Keratinocyte (primary cell): ENCODE data around the gene KDM5B. TPM values are rescaled to one million over a fixed set of nuclear protein-coding genes. Genes with fewer than 3 reads are reported as not detected.

Source experiments
- DNase-seq: peaks from one replicate; pipeline ENCODE4 v3.0.0-alpha.2; 2011; ENCODE audit warnings: low read depth, missing footprints, low spot score
- FAIRE-seq: peaks from 2 replicates; lab custom pipeline; 2011; peaks lifted over from hg19 to GRCh38; lab: Jason Lieb, UNC
- H2AFZ ChIP-seq: 2 replicates; pipeline ENCODE4 v1.6.0; 2012; ENCODE audit warnings: low read length, control low read depth, inconsistent platforms; ENCODE audit not compliant: control insufficient read depth
- H3K27ac ChIP-seq: 2 replicates; pipeline ENCODE4 v1.5.1; 2011; ENCODE audit warnings: low read length; ENCODE audit not compliant: control insufficient read depth, insufficient read depth
- H3K27me3 ChIP-seq: 3 replicates; pipeline ENCODE4 v1.6.0; 2011; ENCODE audit warnings: low read length; ENCODE audit not compliant: control insufficient read depth, insufficient read depth; ENCODE audit errors: extremely low read depth
- H3K36me3 ChIP-seq, 2 experiments: 2 replicates in 1 of 2; 3 replicates in 1 of 2; pipeline ENCODE4 v1.5.1; 2011; ENCODE audit warnings: low read length in 2 of 2, mild to moderate bottlenecking in 1 of 2; ENCODE audit not compliant: control insufficient read depth in 2 of 2, insufficient read depth in 2 of 2; ENCODE audit errors: extremely low read depth in 1 of 2
- H3K4me1 ChIP-seq: 3 replicates; pipeline ENCODE4 v1.5.1; 2011; ENCODE audit warnings: low read length; ENCODE audit not compliant: control insufficient read depth, insufficient read depth; ENCODE audit errors: extremely low read depth
- H3K4me2 ChIP-seq: 3 replicates; pipeline ENCODE4 v1.6.0; 2011; ENCODE audit warnings: low read depth, low read length; ENCODE audit not compliant: control insufficient read depth, insufficient read depth; ENCODE audit errors: extremely low read depth
- H3K4me3 ChIP-seq, 3 experiments: fragments of 200-600 bp in 1 of 3; sonication (generic) in 1 of 3; 2 replicates in 2 of 3; 3 replicates in 1 of 3; pipeline ENCODE4 v1.5.1; 2011 to 2016; ENCODE audit warnings: low read length in 3 of 3, mild to moderate bottlenecking in 3 of 3, control low read depth in 2 of 3, inconsistent platforms in 1 of 3, low read depth in 1 of 3, mixed read lengths in 1 of 3, mixed run types in 1 of 3, moderate library complexity in 1 of 3; ENCODE audit not compliant: control insufficient read depth in 2 of 3, insufficient read depth in 2 of 3; ENCODE audit errors: extremely low read depth in 1 of 3
- H3K79me2 ChIP-seq: 2 replicates; pipeline ENCODE4 v1.6.0; 2012; ENCODE audit warnings: low read length; ENCODE audit not compliant: control insufficient read depth, insufficient read depth
- H3K9ac ChIP-seq: 3 replicates; pipeline ENCODE4 v1.6.0; 2011; ENCODE audit warnings: low read length; ENCODE audit not compliant: control insufficient read depth, insufficient read depth; ENCODE audit errors: extremely low read depth
- H3K9me1 ChIP-seq: 3 replicates; pipeline ENCODE4 v1.6.0; 2011; ENCODE audit warnings: low read length; ENCODE audit not compliant: control insufficient read depth, insufficient read depth; ENCODE audit errors: extremely low read depth
- H3K9me3 ChIP-seq: 2 replicates; pipeline ENCODE4 v1.5.1; 2012; ENCODE audit warnings: low read depth, low read length; ENCODE audit not compliant: control insufficient read depth
- H4K20me1 ChIP-seq: 3 replicates; pipeline ENCODE4 v1.6.0; 2011; ENCODE audit warnings: low read length; ENCODE audit not compliant: control insufficient read depth, insufficient read depth; ENCODE audit errors: extremely low read depth
- EZH2 ChIP-seq: IDR thresholded peaks from one replicate; pipeline ENCODE4 v1.6.1; 2012; ENCODE audit warnings: inconsistent platforms, mild to moderate bottlenecking, low read length, moderate library complexity
- dilution Hi-C: fragments of 300-500 bp; cut with MboI; formaldehyde crosslinking; loops from one replicate; pipeline ENCODE4 v1.7.0; 2020; ENCODE audit warnings: low sequenced_read_pairs; ENCODE audit not compliant: extremely low pct_ligation_motif_present
- polyA plus RNA-seq, 5 experiments: library from polyadenylated mRNA; depleted of rRNA in 3 of 5; stranded (reverse) in 3 of 5; stranded (forward) in 1 of 5; unstranded in 1 of 5; fragments of >200 nt; gene quantifications; 1 replicate in 1 of 5; 2 replicates in 3 of 5; 3 replicates in 1 of 5; pipeline versions ENCODE4 v1.2.1 to v1.2.3, GENCODE V29; 2011 to 2012; ENCODE audit warnings: missing spikeins in 2 of 5, low read depth in 1 of 5, low replicate concordance in 1 of 5
- TF ChIP-seq, protein P1 (sequence below), 3 experiments: IDR thresholded peaks in 1 of 3; conservative IDR thresholded peaks in 1 of 3; optimal IDR thresholded peaks in 1 of 3; 2 replicates in 2 of 3; 3 replicates in 1 of 3; pipeline versions ENCODE3 to v1.5.1; 2011; ENCODE audit warnings: low read length in 3 of 3, mild to moderate bottlenecking in 3 of 3, moderate library complexity in 2 of 3, control low read depth in 1 of 3, inconsistent platforms in 1 of 3; ENCODE audit not compliant: insufficient read depth in 2 of 3; ENCODE audit errors: extremely low read depth in 1 of 3

KDM5B gene
- polyA plus RNA-seq, 1 donor (not counting 4 experiments of a cell fraction or from before 2014, with no cell fraction given): 60.1 TPM

DNA sequence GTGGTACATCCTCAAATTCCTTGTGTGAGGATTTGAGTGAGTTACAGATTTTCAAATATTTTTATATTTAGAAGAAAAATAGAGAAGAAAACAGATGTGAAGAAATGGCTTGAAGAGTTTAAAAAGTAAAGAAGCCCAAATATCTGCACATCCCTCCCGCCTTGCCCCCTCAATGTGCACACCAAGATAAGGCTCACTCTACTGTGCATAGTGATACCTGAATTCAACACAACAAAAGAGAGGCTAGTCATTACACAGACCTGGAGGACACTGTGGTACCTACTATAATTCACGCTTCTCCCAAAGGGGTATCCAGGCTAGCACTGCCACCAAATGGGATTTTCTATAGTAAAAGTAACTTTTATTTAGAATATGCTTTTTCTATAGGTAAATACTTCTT lies 53.9 kb downstream of the KDM5B start:
- H3K4me3 ChIP-seq: no peak overlapping the region
- H3K9me3 ChIP-seq: no peaks in the 10 kb centered on the region
- no peaks in the 10 kb centered on the region for H3K9me1 ChIP-seq
- H3K79me2 ChIP-seq: no peaks in the 10 kb centered on the region
- dilution Hi-C loops: no loop called here
- no peak overlapping the region for H2AFZ ChIP-seq
- no peaks in the 10 kb centered on the region for H4K20me1 ChIP-seq
- H3K4me2 ChIP-seq: no peak overlapping the region
- no peak overlapping the region for H3K9ac ChIP-seq
- no peaks in the 10 kb centered on the region for H3K27me3 ChIP-seq
- DNase-seq (no peak), FAIRE-seq (no peak)
- TF ChIP-seq, protein P1, sequence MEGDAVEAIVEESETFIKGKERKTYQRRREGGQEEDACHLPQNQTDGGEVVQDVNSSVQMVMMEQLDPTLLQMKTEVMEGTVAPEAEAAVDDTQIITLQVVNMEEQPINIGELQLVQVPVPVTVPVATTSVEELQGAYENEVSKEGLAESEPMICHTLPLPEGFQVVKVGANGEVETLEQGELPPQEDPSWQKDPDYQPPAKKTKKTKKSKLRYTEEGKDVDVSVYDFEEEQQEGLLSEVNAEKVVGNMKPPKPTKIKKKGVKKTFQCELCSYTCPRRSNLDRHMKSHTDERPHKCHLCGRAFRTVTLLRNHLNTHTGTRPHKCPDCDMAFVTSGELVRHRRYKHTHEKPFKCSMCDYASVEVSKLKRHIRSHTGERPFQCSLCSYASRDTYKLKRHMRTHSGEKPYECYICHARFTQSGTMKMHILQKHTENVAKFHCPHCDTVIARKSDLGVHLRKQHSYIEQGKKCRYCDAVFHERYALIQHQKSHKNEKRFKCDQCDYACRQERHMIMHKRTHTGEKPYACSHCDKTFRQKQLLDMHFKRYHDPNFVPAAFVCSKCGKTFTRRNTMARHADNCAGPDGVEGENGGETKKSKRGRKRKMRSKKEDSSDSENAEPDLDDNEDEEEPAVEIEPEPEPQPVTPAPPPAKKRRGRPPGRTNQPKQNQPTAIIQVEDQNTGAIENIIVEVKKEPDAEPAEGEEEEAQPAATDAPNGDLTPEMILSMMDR (optimal IDR thresholded peaks at IDR 0.05 in 1 of 3, IDR thresholded peaks at IDR 0.05 in 1 of 3, conservative IDR thresholded peaks at IDR 0.05 in 1 of 3; ENCODE audit: extremely low read depth in 1 of 3, insufficient read depth in 2 of 3, low read length in 3 of 3): no peak
- no peak for TF ChIP-seq EZH2
- H3K36me3 ChIP-seq: peaks cover 30 to 37% of the 10 kb centered on the region in 2 experiments
- no peaks in the 10 kb centered on the region for H3K4me1 ChIP-seq
- no peak overlapping the region for H3K27ac ChIP-seq

DNA sequence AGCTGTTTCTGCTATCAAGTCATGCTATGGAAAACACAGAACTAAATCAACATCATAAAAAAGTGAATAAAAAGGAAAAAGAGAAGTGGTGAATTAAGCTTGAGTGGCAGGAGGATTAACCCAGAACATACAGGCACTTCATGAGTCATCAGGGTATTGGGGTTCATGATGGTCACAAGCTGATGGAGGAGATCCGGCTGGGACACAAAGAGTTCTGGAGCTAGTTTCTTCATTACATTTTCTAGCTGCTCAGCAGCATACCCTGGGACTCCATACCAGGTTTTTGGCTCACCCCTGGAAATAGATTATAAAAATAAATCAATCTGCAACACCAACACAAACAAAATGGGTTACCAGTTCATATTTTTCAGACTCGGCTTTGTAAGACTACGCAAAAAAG lies 55.4 kb downstream of the KDM5B start:
- Histone ChIP-seq H3K27me3 (no peaks in the 10 kb centered on the region), H3K4me2 (no peak overlapping the region), H3K9me1 (no peaks in the 10 kb centered on the region), H3K27ac (no peak overlapping the region), H3K79me2 (no peaks in the 10 kb centered on the region), H3K9me3 (no peaks in the 10 kb centered on the region), H2AFZ (no peak overlapping the region), H3K4me1 (no peaks in the 10 kb centered on the region), H3K4me3 (no peak overlapping the region), H4K20me1 (no peaks in the 10 kb centered on the region), H3K36me3 (peaks cover 31 to 35% of the 10 kb centered on the region in 2 experiments), H3K9ac (no peak overlapping the region)
- dilution Hi-C loops: no loop called here
- DNase-seq: no peak
- no peak for FAIRE-seq
- no peak for TF ChIP-seq EZH2
- TF ChIP-seq, protein P1 (optimal IDR thresholded peaks at IDR 0.05 in 1 of 3, IDR thresholded peaks at IDR 0.05 in 1 of 3, conservative IDR thresholded peaks at IDR 0.05 in 1 of 3; ENCODE audit: extremely low read depth in 1 of 3, insufficient read depth in 2 of 3, low read length in 3 of 3): no peak
